H54 (cell line): ENCODE measurements around the gene SDK1.

ENCODE experiments used
- DNase-seq: peaks from one replicate; pipeline ENCODE4 v3.0.0; 2011; ENCODE audit warnings: low spot score, mixed read lengths; ENCODE audit not compliant: insufficient read length
- FAIRE-seq: peaks from 3 replicates; lab custom pipeline; 2011; peaks lifted over from hg19 to GRCh38; lab: Jason Lieb, UNC
- POLR2A ChIP-seq: IDR thresholded peaks from 2 replicates; pipeline ENCODE4 v1.6.1; 2011; ENCODE audit warnings: low read depth, mild to moderate bottlenecking, low read length

The SDK1 gene

GRCh38 chr7:3380034-3380433 is 79.0 kb downstream of the SDK1 start:
- FAIRE-seq (no peak), DNase-seq (no peak)
- no peak for TF ChIP-seq POLR2A

GRCh38 chr7:3380886-3381685 is 80.0 kb downstream of the SDK1 start:
- FAIRE-seq: no peak
- DNase-seq: no peak
- TF ChIP-seq POLR2A: no peak

DNA sequence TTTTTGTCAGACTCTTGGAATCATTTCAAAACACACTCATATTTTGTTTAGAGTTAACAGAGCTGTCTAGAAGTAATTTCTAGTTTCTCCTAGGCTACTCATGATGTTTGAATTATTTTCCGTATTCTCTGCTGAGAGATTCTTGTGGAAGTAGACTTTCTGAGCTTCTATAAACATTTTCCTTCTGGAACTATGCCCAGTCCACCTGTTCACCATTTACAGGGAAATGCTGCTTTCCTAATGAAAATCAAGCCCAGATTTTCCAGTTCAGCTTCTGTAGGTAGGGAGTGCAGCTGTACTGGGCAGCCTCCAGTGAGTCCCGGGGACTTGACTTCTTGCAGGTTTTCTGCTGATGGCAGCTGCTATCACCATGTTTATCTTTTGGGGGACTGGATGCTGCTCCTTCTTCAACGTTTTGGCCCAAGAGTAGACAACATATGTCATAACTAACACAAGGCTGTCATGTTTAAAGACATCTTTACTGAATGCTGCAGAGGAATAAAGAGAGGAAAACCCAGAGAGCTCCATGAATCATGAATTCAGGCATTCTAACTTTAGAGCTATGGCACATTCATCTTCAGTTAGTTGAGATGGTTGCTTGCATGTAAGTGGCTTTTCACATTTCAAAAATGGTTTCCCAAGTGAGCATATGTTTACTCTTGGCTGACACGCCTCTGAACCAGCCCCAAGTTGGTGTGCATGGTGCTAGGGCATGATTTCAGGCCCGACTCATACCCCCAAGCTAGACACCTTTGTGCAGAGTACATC is 85.6 kb downstream of the SDK1 start:
- TF ChIP-seq POLR2A: no peak
- FAIRE-seq (peak; percentile 86), DNase-seq (no peak)

- TF ChIP-seq POLR2A: no peak
- peak; percentile 86 for FAIRE-seq
- no peak for DNase-seq
These were observed 92.8 kb downstream of the SDK1 start for GRCh38 chr7:3393862-3394261.

DNA sequence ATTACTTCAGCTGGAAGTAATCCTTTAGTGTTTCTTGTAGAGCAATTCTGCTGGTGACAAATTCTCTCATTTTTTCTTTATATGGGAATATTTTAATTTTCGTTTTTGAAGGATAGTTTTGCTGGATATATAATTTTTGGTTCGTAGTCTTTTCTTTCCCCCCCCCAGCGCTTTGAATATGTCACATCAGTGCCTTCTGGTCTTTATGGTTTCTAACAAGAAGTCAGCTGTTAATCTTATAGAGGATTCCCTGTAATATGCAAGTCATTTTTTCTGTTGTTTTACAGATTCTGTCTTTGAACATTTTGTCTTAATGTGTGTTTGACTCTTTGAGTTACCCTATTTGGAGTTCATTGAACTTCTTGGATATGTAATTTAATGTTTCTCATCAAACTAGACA is 96.3 kb downstream of the SDK1 start:
- no peak for FAIRE-seq
- TF ChIP-seq POLR2A: no peak
- no peak for DNase-seq

DNA sequence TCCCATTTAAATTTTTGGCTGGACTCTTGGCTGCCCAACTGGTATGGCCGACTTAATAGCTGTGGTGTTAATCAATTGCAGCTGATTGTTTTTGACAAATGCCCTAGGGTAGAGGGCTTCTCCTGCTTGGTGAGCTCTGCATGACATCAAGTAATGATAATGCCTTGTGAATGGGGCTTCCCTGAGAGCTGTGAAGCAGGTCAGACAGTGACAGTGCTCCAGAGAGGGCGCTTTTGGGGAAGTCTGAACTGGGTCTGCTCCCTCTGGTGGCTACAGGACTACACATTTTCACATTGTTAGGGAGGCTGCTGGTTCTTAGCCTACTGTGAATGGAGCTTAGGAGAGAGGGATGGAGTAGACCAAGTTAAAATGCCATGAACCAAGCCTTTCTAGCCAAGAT is 98.8 kb downstream of the SDK1 start:
- no peak for TF ChIP-seq POLR2A
- no peak for DNase-seq
- FAIRE-seq: peak; percentile 90

- TF ChIP-seq POLR2A: no peak
- FAIRE-seq: no peak
- no peak for DNase-seq
These were observed 103.4 kb downstream of the SDK1 start for GRCh38 chr7:3404501-3404900.

DNA sequence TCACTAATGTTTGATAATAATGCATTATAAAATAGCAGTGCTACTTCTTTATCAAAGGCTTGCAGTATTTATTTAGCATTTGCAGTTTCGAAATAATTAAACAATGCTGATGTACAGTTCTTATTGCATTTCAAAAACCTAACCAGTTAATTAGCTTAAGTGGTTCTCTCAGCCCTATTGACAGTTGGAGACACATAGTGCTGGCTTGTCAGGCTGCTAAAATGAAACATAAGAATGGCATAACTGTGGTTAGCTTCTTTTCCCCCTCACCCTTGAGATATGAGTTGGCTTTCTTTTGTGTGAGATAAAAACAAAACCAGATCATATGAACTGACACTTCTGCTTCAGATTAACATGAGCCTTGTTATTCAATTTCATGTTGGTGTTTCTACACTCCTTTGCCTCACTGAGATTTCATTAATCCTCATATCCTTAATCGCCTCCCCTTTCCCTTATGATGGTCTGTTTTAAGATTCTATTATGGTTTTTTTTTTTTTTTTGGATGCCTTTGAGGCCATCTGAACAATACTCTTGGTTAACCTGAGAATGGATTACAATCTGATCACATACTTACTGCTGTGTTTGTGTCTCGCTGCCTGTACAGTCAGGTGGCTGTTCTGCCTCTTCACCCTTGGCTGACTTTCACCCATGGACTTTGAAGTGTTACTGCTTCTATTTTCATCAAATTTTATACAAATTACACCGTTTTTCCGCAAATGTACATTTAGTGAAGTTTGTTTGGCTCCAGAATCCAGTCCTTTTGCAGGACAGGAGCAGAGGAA is 108.0 kb downstream of the SDK1 start:
- FAIRE-seq (no peak), DNase-seq (no peak)
- TF ChIP-seq POLR2A: no peak

GRCh38 chr7:3412871-3413270 is 111.8 kb downstream of the SDK1 start:
- FAIRE-seq (no peak), DNase-seq (no peak)
- no peak for TF ChIP-seq POLR2A

DNA sequence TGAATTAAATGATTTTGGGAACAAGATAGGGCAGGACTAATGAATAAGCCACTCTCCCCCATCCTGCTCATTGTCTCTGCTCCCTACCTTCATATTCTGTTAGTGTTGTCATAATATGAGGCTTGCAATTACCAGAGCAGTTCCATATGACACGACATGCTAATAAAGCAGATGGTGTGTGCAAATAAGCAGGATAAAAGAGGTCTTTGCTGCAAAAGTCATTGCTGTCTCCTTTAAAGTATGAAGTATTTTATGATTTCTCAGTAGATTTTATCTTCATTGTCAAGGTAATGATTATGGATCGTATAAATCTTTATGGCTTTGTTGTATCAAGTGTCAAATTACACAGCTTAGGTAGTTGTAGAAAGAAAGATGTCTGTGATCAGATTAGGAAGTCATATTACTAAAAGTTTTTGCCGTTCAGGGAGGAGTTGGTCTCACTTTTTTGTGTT is 114.8 kb downstream of the SDK1 start:
- DNase-seq (no peak), FAIRE-seq (no peak)

GRCh38 chr7:3416453-3416852 is 115.4 kb downstream of the SDK1 start:
- no peak for TF ChIP-seq POLR2A
- DNase-seq: no peak
- FAIRE-seq: no peak

More for the DNA sequence above, 114.8 kb downstream of the SDK1 start:
- TF ChIP-seq POLR2A: no peak

DNA sequence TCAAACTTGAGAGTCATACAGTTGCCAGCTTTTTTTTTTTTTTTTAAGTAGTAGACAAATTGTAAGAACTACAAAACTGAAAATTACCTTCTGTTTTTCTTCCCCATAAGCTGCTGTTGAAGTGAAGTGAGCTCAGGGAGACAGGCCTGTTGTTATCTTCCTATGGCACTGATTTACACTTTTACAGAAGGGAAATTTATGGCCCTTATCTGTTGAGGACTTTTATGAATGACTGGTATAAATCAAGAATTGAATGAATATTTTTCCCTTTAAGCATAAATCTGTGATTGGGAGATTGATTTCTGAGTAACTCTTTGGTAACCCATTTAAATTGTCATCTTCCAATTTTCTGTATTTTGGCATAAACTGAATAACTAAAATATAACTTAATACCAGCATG is 124.0 kb downstream of the SDK1 start:
- FAIRE-seq (no peak), DNase-seq (no peak)
- TF ChIP-seq POLR2A: no peak

DNA sequence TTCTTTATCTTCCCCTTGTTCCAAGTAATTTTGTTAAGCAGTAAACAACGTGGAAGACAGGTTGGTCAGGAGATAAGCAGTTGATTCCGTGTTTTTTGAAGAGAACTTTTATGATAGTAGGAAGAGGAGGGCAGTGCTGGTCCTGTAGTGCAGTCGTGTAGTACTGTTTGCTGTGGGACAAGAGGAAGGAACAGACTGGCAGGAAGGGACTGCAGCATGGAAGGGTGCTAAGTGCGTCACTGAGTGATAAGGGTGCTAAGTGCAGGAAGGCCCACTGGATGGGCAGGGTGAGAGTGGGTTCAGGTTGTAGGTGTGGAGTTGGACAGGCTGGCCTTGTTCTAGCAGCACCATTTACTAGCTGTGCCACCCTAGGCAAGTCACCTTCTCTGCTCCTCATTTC is 125.0 kb downstream of the SDK1 start:
- no peak for DNase-seq
- FAIRE-seq: no peak
- TF ChIP-seq POLR2A: no peak

GRCh38 chr7:3427957-3428356 is 126.9 kb downstream of the SDK1 start:
- DNase-seq: no peak
- no peak for TF ChIP-seq POLR2A
- peak; percentile 20 for FAIRE-seq
